Measurements from ENCODE around the gene LPAR3. TPM values are rescaled to one million over a fixed set of nuclear protein-coding genes. Genes with fewer than 3 reads are reported as not detected.

Gene LPAR3
- under 1 TPM; 0.21 to 0.23 TPM for total RNA-seq

GRCh38 chr1:84892705-84893618, at the start of gene LPAR3:
LPAR3 (minus strand) TSS chr1:84893206; CDS start chr1:84866120, 27,086 bp downstream.
- POLR2A ChIA-PET: no interaction called here
- peaks cover 30% of the 10 kb centered on the region for H3K27me3 Mint-ChIP-seq
- no peaks in the 10 kb centered on the region for H3K9me3 Mint-ChIP-seq (ENCODE audit: low read depth)
- H3K4me3 Mint-ChIP-seq: peak within 1 kb of the TSS; percentile 62
- H3K4me1 Mint-ChIP-seq: peaks cover 18% of the 10 kb centered on the region
- ATAC-seq (peak; percentile 70), DNase-seq (peak; percentile 56)
- no peaks in the 10 kb centered on the region for H3K36me3 Mint-ChIP-seq (ENCODE audit: low read depth)
- intact Hi-C loops (cut with DNase I, micrococcal nuclease): loop anchor here in 1 of 2 experiments (5.0 kb wide), 1 partner anchor 61 kb away; no protein-coding TSS in a partner anchor
- no peak within 1 kb of the TSS for H3K27ac Mint-ChIP-seq
- CTCF ChIA-PET: interaction anchor here (0.6 to 1.4 kb wide), 7 partner anchors 14 to 1722 kb away, joined by 3 to 4 read pairs (median 3); no protein-coding TSS in a partner anchor

GRCh38 chr1:84941843-84942242, 48.8 kb upstream of the LPAR3 start:
- CTCF ChIA-PET: interaction anchor here (1.0 to 4.0 kb wide), 5 partner anchors 9 to 316 kb away, joined by 3 to 47 read pairs (median 5); no protein-coding TSS in a partner anchor
- no peak for ATAC-seq
- Mint-ChIP-seq H3K27me3 (no peaks in the 10 kb centered on the region), H3K27ac (no peak overlapping the region), H3K36me3 (ENCODE audit: low read depth) (peaks cover 22% of the 10 kb centered on the region), H3K4me3 (no peak overlapping the region), H3K9me3 (ENCODE audit: low read depth) (no peaks in the 10 kb centered on the region), H3K4me1 (peaks cover 21% of the 10 kb centered on the region)
- DNase-seq: no peak
- POLR2A ChIA-PET: interaction anchor here (1.6 kb wide), 1 partner anchor 86 kb away, joined by 5 read pairs; no protein-coding TSS in a partner anchor
- intact Hi-C loops (cut with DNase I, micrococcal nuclease): loop anchor here in 1 of 2 experiments (10.0 kb wide), 1 partner anchor 163 kb away; no protein-coding TSS in a partner anchor

DNA sequence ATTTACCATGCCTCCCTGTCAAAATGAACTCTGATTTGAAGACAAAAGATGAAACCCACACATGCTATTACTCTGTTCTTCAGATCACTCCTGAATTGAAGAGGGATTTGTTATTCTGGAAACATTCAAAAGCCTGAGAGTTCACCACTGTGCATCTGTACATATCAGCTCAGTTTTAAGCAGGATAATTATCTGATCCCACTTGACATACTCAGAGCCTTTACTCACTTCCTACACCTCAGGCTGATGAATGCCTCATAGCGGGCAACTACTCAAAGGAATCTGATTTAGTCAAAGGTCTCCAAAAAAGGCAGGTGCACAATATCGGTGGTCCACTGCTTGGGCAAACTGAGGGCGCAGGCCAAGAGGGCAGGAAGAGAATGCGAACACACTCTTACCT, 47.5 kb upstream of the LPAR3 start:
- ATAC-seq (no peak), DNase-seq (no peak)
- CTCF ChIA-PET: interaction anchor here (0.5 to 1.4 kb wide), 3 partner anchors 55 to 122 kb away, joined by 3 to 4 read pairs (median 3); a partner anchor contains a TSS
- H3K4me3 Mint-ChIP-seq: no peak overlapping the region
- peaks cover 15% of the 10 kb centered on the region for H3K4me1 Mint-ChIP-seq
- intact Hi-C loops (cut with DNase I, micrococcal nuclease): loop anchor here in 1 of 2 experiments (10.0 kb wide), 1 partner anchor 164 kb away; no protein-coding TSS in a partner anchor
- POLR2A ChIA-PET: no interaction called here
- H3K36me3 Mint-ChIP-seq (ENCODE audit: low read depth): peaks cover 17% of the 10 kb centered on the region
- H3K27me3 Mint-ChIP-seq: no peaks in the 10 kb centered on the region
- no peaks in the 10 kb centered on the region for H3K9me3 Mint-ChIP-seq (ENCODE audit: low read depth)
- H3K27ac Mint-ChIP-seq: no peak overlapping the region

- peaks cover 9% of the 10 kb centered on the region for H3K4me1 Mint-ChIP-seq
- intact Hi-C loops (cut with DNase I, micrococcal nuclease): loop anchor here (5.0 to 10.0 kb wide), 4 partner anchors 165 to 797 kb away; partner anchors contain the start of gene PRKACB (in 1 of the 2)
- H3K27ac Mint-ChIP-seq: no peak overlapping the region
- H3K36me3 Mint-ChIP-seq (ENCODE audit: low read depth): peaks cover 17% of the 10 kb centered on the region
- ChIA-PET POLR2A (no interaction called here), CTCF (interaction anchor here (0.6 to 2.1 kb wide), 3 partner anchors 11 to 320 kb away, joined by 3 to 9 read pairs (median 3); partner anchors contain the start of gene C1orf52)
- H3K9me3 Mint-ChIP-seq (ENCODE audit: low read depth): no peaks in the 10 kb centered on the region
- no peak overlapping the region for H3K4me3 Mint-ChIP-seq
- ATAC-seq: no peak
- no peaks in the 10 kb centered on the region for H3K27me3 Mint-ChIP-seq
- no peak for DNase-seq
Measured at GRCh38 chr1:84939761-84940160, 46.8 kb upstream of the LPAR3 start.

- Mint-ChIP-seq H3K4me1 (peaks cover 4% of the 10 kb centered on the region), H3K9me3 (ENCODE audit: low read depth) (no peaks in the 10 kb centered on the region), H3K4me3 (no peak overlapping the region), H3K27me3 (no peaks in the 10 kb centered on the region), H3K36me3 (ENCODE audit: low read depth) (peaks cover 17% of the 10 kb centered on the region), H3K27ac (no peak overlapping the region)
- ChIA-PET CTCF (interaction anchor here (0.6 to 2.3 kb wide), 7 partner anchors 10 to 320 kb away, joined by 3 to 10 read pairs (median 3); partner anchors contain the start of gene C1orf52), POLR2A (no interaction called here)
- intact Hi-C loops (cut with DNase I, micrococcal nuclease): loop anchor here (5.0 kb wide), 3 partner anchors 182 to 797 kb away; partner anchors contain the start of gene PRKACB (in 1 of the 2)
- ATAC-seq: no peak
- no peak for DNase-seq
Measured at GRCh38 chr1:84939151-84939550, 46.1 kb upstream of the LPAR3 start.

DNA sequence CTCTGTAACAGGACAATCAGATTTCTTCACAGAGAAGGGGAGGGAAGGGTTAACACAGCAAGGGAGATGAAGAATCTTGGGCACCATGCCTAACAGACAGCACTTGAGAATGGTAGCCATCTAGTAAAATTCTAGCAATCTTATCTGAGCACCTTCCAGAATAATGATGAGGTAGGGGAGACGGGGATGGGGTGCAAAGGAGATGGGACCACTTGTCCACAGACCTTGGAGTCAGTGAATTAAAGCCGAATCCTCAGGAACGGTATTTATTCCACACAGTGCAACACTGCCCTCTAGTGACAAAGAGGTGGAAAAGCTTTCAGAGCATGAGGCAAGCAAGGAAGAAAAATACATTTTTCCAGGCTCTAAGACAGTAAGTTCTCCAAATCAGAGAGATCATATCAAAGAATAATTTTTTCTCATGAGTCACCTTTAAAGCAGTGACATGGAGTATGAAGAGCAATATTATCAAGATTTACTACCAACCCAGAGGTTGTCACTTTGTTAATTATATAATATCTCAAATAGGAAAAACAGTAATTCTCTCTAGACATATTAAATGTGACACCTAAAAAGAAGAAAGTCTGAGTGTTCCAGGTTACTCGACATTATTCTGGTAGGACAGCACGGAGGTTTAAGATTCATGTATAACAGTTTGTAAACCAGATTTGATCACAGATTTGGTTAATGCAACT, 43.3 kb upstream of the LPAR3 start:
- H3K27me3 Mint-ChIP-seq: no peaks in the 10 kb centered on the region
- no peak overlapping the region for H3K4me3 Mint-ChIP-seq
- peak; percentile 25 for DNase-seq
- ATAC-seq: peak; percentile 53
- peaks cover 4% of the 10 kb centered on the region for H3K4me1 Mint-ChIP-seq
- CTCF ChIA-PET: interaction anchor here (0.6 to 3.5 kb wide), 23 partner anchors 8 to 542 kb away, joined by 3 to 16 read pairs (median 4); partner anchors contain the start of gene C1orf52
- POLR2A ChIA-PET: no interaction called here
- intact Hi-C loops (cut with DNase I, micrococcal nuclease): loop anchor here (1.0 to 5.0 kb wide), 7 partner anchors 154 to 794 kb away; partner anchors contain the start of gene PRKACB (in 1 of the 2)
- H3K27ac Mint-ChIP-seq: no peak overlapping the region
- no peaks in the 10 kb centered on the region for H3K9me3 Mint-ChIP-seq (ENCODE audit: low read depth)
- H3K36me3 Mint-ChIP-seq (ENCODE audit: low read depth): peaks cover 17% of the 10 kb centered on the region

DNA sequence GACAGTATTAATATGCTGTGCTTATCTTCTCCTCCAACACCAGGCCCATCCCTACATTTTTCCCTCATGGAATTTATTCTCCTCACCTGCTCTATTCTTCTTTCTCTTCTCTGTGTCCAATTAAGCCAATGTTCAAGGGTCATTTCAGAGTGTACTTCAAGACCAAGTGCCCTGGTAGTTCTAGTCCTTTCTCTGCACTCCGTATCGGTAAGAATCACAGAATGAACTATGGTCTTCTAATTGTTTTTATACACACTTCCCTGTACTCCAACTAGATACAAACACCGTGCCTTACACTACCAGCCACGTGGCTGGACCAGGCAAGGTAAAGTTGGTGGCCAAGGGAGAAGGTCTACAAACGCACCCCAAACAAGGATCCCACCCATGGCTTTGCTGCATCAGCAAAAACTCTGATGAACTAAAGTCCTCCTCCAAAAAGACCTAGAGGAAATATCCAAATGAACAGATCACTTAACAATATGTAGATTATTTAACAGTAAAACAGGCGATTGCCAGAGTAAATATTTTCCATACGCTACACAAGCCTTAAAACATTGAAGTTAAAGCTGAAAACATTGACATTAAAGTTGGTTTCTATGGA, 40.1 kb upstream of the LPAR3 start:
- ATAC-seq: no peak

DNA sequence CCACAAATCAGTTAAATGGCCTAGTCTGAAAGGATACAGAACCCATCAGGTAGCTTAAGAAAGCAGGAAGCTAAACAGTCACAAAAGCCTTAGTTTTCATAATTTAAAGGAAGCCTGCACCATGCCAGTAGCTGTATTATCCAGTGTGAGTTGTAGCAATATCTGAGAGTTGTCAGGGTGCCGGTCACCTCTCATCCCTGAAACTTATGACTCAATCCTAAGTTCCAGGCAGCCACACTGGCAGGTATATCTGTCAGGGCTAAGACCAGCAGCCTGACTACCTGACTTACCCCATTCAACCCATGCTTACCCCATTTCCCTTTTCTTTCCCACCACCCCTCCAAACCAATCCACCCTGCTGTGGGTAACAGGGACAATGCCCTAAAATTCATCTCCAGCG, 37.8 kb upstream of the LPAR3 start:
- ChIA-PET POLR2A (no interaction called here), CTCF (interaction anchor here (0.9 kb wide), 3 partner anchors 14 to 74 kb away, joined by 3 to 6 read pairs (median 3); no protein-coding TSS in a partner anchor)
- no peaks in the 10 kb centered on the region for H3K9me3 Mint-ChIP-seq (ENCODE audit: low read depth)
- no peak overlapping the region for H3K4me3 Mint-ChIP-seq
- intact Hi-C loops (cut with DNase I, micrococcal nuclease): no loop called here
- H3K27me3 Mint-ChIP-seq: no peaks in the 10 kb centered on the region
- peaks cover 16% of the 10 kb centered on the region for H3K36me3 Mint-ChIP-seq (ENCODE audit: low read depth)
- H3K4me1 Mint-ChIP-seq: peaks cover 17% of the 10 kb centered on the region
- ATAC-seq (no peak), DNase-seq (no peak)
- no peak overlapping the region for H3K27ac Mint-ChIP-seq

More for the DNA sequence above, 40.1 kb upstream of the LPAR3 start:
- Mint-ChIP-seq H3K4me3 (no peak overlapping the region), H3K4me1 (peaks cover 21% of the 10 kb centered on the region), H3K27ac (no peak overlapping the region), H3K9me3 (ENCODE audit: low read depth) (no peaks in the 10 kb centered on the region), H3K27me3 (no peaks in the 10 kb centered on the region), H3K36me3 (ENCODE audit: low read depth) (peaks cover 17% of the 10 kb centered on the region)
- intact Hi-C loops (cut with DNase I, micrococcal nuclease): no loop called here
- CTCF ChIA-PET: interaction anchor here (0.6 to 2.2 kb wide), 4 partner anchors 10 to 230 kb away, joined by 3 to 7 read pairs (median 4); no protein-coding TSS in a partner anchor
- POLR2A ChIA-PET: interaction anchor here (0.6 kb wide), 1 partner anchor 635 kb away, joined by 3 read pairs; no protein-coding TSS in a partner anchor
- DNase-seq: no peak

DNA sequence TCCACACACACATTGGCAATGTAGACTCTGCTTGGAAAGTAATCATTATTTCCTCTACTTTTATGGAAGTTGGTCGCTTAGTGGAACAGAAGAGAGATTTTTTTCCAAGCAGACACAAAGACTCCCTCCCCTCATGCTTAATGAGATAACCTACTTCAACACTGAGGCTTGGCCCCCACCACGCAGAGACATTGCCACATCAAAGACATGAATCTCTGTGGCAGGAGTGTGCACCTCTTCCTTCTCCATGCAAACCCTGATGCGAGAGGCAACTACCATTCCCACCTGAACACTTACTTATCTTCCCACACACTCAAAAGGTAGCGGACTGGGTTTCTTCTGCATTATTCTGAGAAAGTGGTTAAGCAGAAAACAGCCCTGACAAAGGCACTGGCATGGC, 37.3 kb upstream of the LPAR3 start:
- DNase-seq (no peak), ATAC-seq (no peak)
- peaks cover 17% of the 10 kb centered on the region for H3K4me1 Mint-ChIP-seq
- no peak overlapping the region for H3K4me3 Mint-ChIP-seq
- CTCF ChIA-PET: interaction anchor here (0.9 kb wide), 1 partner anchor 15 kb away, joined by 3 read pairs; no protein-coding TSS in a partner anchor
- H3K27me3 Mint-ChIP-seq: no peaks in the 10 kb centered on the region
- H3K27ac Mint-ChIP-seq: no peak overlapping the region
- no peaks in the 10 kb centered on the region for H3K9me3 Mint-ChIP-seq (ENCODE audit: low read depth)
- POLR2A ChIA-PET: no interaction called here
- peaks cover 16% of the 10 kb centered on the region for H3K36me3 Mint-ChIP-seq (ENCODE audit: low read depth)
- intact Hi-C loops (cut with DNase I, micrococcal nuclease): no loop called here

DNA sequence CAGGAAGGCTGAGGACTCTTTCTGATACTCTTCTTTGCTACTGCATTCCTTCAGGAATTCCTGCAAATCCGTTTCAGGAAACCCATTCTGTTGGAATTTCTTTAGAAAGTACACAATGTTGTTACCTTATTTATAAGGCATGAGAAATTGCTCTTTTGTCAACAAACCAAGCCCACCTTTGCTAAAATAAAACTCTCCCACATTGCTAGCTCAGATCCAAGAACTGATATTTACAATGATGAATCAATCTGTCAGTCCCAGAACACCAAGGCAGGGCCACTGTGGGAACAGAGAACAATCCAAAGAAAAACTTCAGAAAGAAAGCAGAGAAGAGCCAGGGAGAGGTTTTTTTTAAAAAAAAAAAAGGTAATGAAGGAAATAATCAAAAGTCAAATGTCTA, 36.6 kb upstream of the LPAR3 start:
- Mint-ChIP-seq H3K4me3 (no peak overlapping the region), H3K27me3 (no peaks in the 10 kb centered on the region), H3K9me3 (ENCODE audit: low read depth) (no peaks in the 10 kb centered on the region), H3K27ac (no peak overlapping the region), H3K4me1 (peaks cover 17% of the 10 kb centered on the region), H3K36me3 (ENCODE audit: low read depth) (peaks cover 16% of the 10 kb centered on the region)
- intact Hi-C loops (cut with DNase I, micrococcal nuclease): no loop called here
- CTCF ChIA-PET: interaction anchor here (1.0 to 1.1 kb wide), 3 partner anchors 8 to 176 kb away, joined by 3 read pairs; no protein-coding TSS in a partner anchor
- POLR2A ChIA-PET: no interaction called here
- DNase-seq: no peak
- ATAC-seq: no peak

All from activated CD4-positive, alpha-beta T cell treated with anti-CD3 and anti-CD28 coated beads for 36 hours (primary cell).